ENCODE data around the gene EXOC3L4. TPM values are rescaled to one million over a fixed set of nuclear protein-coding genes. Genes with fewer than 3 reads are reported as not detected.

Gene EXOC3L4
- total RNA-seq, 6 experiments from 2014 or later: 34.2 to 87.1 (median 48.1) TPM

DNA sequence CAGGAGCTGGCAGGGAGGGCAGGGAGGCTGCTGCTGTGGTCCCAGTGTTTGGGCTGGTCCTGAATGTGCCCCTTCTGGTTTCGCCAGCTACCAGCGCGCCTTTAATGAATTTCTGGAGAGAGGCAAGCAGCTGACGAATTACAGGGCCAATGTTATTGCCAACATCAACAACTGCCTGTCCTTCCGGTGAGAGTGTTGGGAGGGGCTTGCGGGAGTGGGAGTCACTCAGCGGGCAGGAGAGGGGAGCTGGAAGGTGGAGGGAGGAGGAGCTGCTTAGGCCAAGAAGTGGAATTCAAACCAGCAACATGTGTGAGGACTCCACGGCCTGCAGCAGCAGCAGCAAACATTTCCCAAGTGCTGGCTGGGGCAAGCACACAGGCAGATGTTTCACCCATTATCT lies 36.4 kb downstream of the EXOC3L4 start:
- TF ChIP-seq, protein P1, sequence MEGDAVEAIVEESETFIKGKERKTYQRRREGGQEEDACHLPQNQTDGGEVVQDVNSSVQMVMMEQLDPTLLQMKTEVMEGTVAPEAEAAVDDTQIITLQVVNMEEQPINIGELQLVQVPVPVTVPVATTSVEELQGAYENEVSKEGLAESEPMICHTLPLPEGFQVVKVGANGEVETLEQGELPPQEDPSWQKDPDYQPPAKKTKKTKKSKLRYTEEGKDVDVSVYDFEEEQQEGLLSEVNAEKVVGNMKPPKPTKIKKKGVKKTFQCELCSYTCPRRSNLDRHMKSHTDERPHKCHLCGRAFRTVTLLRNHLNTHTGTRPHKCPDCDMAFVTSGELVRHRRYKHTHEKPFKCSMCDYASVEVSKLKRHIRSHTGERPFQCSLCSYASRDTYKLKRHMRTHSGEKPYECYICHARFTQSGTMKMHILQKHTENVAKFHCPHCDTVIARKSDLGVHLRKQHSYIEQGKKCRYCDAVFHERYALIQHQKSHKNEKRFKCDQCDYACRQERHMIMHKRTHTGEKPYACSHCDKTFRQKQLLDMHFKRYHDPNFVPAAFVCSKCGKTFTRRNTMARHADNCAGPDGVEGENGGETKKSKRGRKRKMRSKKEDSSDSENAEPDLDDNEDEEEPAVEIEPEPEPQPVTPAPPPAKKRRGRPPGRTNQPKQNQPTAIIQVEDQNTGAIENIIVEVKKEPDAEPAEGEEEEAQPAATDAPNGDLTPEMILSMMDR (IDR thresholded peaks at IDR 0.05): no peak
- TF ChIP-seq POLR2A (IDR thresholded peaks at IDR 0.05): no peak
- no peak overlapping the region for H3K4me3 ChIP-seq
- H3K9me3 ChIP-seq: no peaks in the 10 kb centered on the region
- peaks cover 0 to 41% (median 14%) of the 10 kb centered on the region in 4 donors for H3K4me1 ChIP-seq
- H3K27me3 ChIP-seq: no peaks in the 10 kb centered on the region
- intact Hi-C loops (cut with DNase I): no loop called here
- DNase-seq: peak in 1 of 3 donors; percentile 48
- H3K27ac ChIP-seq: no peak overlapping the region
- ATAC-seq: no peak
- H3K36me3 ChIP-seq: peaks cover 0 to 11% (median 0%) of the 10 kb centered on the region in 4 donors
- 64% methylated on average over 7 of the region's 8 CpGs for WGBS (ENCODE audit: insufficient coverage, low coverage, low lambda C conversion rate, missing lambda C conversion rate)

DNA sequence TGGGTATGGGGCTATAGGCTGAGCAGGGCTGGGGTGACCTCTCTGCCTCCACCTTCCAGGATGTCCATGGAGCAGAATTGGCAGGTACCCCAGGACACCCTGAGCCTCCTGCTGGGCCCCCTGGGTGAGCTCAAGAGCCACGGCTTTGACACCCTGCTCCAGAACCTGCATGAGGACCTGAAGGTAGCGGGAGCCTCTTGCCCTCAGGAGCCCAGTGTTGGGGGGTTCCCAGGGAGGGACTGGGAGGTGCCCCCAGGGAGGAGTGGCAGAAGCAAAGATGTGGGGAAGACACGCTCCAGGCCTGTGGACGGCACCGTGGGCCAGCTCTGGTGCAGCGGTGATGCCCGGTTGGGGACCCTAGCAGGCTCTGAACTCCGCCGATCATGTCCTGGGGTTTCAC lies 37.1 kb downstream of the EXOC3L4 start:
- Histone ChIP-seq H3K9me3 (no peaks in the 10 kb centered on the region), H3K27ac (no peak overlapping the region), H3K27me3 (no peaks in the 10 kb centered on the region), H3K4me1 (peaks cover 0 to 38% (median 11%) of the 10 kb centered on the region in 4 donors), H3K4me3 (no peak overlapping the region), H3K36me3 (peaks cover 0 to 11% (median 0%) of the 10 kb centered on the region in 4 donors)
- peak in 1 of 3 donors; percentile 53 for DNase-seq
- ATAC-seq: no peak
- TF ChIP-seq, protein P1 (IDR thresholded peaks at IDR 0.05): no peak
- TF ChIP-seq POLR2A (IDR thresholded peaks at IDR 0.05): no peak
- intact Hi-C loops (cut with DNase I): no loop called here
- WGBS (ENCODE audit: insufficient coverage, low coverage, low lambda C conversion rate, missing lambda C conversion rate): 100% methylated on average over 1 of the region's 9 CpGs

DNA sequence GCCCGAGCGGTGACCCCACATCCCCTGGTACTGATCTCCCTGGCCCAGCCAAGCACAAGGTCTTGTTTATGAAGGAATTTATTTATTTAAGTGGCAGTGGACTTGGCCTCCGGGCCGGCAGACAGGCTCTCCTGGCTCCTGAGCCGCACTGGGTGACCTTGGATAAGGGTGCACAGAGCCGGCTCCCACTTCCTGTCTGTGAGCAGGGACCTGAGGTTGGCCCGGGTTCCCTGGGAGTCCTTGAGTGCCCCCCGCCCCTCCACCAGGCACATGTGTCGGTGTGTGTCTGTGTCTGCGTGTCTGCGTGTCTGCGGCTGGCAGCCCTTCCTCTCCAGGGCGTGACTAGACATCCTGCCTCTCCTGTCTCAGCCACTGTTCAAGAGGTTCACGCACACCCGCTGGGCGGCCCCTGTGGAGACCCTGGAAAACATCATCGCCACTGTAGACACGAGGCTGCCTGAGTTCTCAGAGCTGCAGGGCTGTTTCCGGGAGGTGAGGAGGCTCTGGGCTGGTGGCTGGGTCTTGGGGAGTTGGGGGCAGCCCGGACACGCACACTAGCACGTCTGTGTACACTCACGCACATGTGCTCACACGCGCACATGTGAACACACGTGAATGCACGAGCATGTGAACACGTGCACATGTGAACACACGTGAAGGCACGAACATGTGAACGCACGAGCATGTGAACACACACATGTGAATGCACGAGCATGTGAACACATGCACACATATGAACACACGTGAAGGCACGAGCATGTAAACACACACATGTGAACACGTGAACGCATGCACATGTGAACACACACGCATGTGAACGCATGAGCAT lies 38.1 kb downstream of the EXOC3L4 start:
- ATAC-seq (peak; percentile 10 to 70 (median 52)), DNase-seq (peak in 1 of 3 donors; percentile 76)
- TF ChIP-seq, protein P1 (IDR thresholded peaks at IDR 0.05): no peak
- no peak for TF ChIP-seq POLR2A (IDR thresholded peaks at IDR 0.05)
- no peaks in the 10 kb centered on the region for H3K27me3 ChIP-seq
- peaks cover 0 to 11% (median 0%) of the 10 kb centered on the region in 4 donors for H3K36me3 ChIP-seq
- H3K4me1 ChIP-seq: peaks cover 0 to 32% (median 10%) of the 10 kb centered on the region in 4 donors
- no peak overlapping the region for H3K4me3 ChIP-seq
- 65% methylated on average over 23 of the region's 39 CpGs for WGBS (ENCODE audit: insufficient coverage, low coverage, low lambda C conversion rate, missing lambda C conversion rate)
- intact Hi-C loops (cut with DNase I): no loop called here
- no peak overlapping the region for H3K27ac ChIP-seq
- H3K9me3 ChIP-seq: no peaks in the 10 kb centered on the region

DNA sequence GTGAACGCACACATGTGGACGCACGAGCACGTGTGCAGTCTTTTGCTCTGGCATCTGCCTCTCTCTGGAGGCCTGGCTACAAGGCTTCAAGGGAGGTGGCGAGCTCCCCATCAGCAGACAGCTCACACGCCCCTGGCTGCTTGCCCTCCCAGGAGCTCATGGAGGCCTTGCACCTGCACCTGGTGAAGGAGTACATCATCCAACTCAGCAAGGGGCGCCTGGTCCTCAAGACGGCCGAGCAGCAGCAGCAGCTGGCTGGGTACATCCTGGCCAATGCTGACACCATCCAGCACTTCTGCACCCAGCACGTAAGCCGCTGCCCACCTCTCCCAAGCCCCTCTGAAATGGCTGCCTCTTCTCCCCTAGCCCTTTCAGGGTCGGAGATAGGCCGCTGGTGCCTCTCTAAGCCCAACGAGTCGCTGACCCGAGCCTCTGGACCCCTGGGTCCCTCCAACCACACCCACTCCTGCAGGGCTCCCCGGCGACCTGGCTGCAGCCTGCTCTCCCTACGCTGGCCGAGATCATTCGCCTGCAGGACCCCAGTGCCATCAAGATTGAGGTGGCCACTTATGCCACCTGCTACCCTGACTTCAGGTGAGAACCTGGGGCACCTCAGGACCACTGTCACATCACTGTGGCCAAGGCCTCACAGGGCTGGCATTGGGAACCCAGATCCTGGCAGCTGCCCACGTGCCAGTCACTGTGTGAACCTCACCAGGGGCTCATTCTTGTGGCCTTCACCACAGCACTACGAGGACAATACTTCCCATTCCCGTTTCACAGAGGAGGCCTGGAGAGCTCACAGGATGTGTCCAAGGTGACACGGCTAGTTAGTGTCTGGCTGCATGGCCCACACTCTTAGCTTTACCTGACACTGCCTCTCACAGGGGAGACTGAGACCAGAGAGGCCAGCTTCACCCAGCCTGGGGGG lies 39.0 kb downstream of the EXOC3L4 start:
- ATAC-seq (no peak), DNase-seq (peak in 1 of 3 donors; percentile 47)
- Histone ChIP-seq H3K9me3 (no peaks in the 10 kb centered on the region), H3K27me3 (no peaks in the 10 kb centered on the region), H3K27ac (no peak overlapping the region), H3K4me3 (no peak overlapping the region), H3K36me3 (peaks cover 0 to 11% (median 0%) of the 10 kb centered on the region in 4 donors), H3K4me1 (peaks cover 0 to 24% (median 8%) of the 10 kb centered on the region in 4 donors)
- WGBS (ENCODE audit: insufficient coverage, low coverage, low lambda C conversion rate, missing lambda C conversion rate): 92% methylated on average over 18 of the region's 25 CpGs
- TF ChIP-seq POLR2A (IDR thresholded peaks at IDR 0.05): no peak
- TF ChIP-seq, protein P1 (IDR thresholded peaks at IDR 0.05): no peak
- intact Hi-C loops (cut with DNase I): no loop called here

Data from right lobe of liver (tissue), 6 donors.